Measurements from ENCODE around the gene SLC4A4. TPM values are rescaled to one million over a fixed set of nuclear protein-coding genes. Genes with fewer than 3 reads are reported as not detected.

SLC4A4 gene
- total RNA-seq, 1 experiment from 2014 or later, result not detected

DNA sequence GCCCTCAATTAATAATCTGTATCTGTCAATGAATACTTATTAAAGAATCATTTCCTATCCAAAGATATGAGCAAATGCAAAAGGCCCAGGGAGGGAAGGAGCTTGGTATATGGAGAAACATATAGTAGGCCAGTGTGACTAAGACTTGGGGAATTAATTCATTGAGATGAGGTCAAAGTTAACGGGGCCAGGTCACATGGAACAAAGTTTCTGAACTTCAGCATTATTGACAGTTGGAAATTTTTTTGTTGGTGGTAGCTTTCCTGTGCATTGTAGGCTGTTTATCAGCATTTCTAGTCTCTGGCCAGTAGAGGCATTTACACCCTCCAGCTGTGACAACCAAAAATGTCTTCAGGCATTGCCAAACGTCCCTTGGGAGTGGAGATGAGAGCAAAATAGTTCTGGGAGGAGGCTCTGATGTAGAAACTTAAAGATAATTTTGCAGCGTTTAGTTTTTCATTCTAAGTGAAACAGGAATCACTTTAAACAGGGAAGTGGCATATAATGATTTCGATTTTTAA lies 202.0 kb downstream of the SLC4A4 start:
- intact Hi-C loops (cut with micrococcal nuclease), result no loop called here
- TF ChIP-seq, protein P1, sequence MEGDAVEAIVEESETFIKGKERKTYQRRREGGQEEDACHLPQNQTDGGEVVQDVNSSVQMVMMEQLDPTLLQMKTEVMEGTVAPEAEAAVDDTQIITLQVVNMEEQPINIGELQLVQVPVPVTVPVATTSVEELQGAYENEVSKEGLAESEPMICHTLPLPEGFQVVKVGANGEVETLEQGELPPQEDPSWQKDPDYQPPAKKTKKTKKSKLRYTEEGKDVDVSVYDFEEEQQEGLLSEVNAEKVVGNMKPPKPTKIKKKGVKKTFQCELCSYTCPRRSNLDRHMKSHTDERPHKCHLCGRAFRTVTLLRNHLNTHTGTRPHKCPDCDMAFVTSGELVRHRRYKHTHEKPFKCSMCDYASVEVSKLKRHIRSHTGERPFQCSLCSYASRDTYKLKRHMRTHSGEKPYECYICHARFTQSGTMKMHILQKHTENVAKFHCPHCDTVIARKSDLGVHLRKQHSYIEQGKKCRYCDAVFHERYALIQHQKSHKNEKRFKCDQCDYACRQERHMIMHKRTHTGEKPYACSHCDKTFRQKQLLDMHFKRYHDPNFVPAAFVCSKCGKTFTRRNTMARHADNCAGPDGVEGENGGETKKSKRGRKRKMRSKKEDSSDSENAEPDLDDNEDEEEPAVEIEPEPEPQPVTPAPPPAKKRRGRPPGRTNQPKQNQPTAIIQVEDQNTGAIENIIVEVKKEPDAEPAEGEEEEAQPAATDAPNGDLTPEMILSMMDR (IDR thresholded peaks at IDR 0.05; ENCODE audit: unreplicated experiment), result no peak
- DNase-seq (ENCODE audit: unreplicated experiment), result no peak
- Mint-ChIP-seq H3K36me3 (ENCODE audit: insufficient read depth, unreplicated experiment) (no peaks in the 10 kb centered on the region), H3K4me1 (ENCODE audit: insufficient read depth, unreplicated experiment) (no peaks in the 10 kb centered on the region), H3K27me3 (ENCODE audit: insufficient read depth, unreplicated experiment) (no peaks in the 10 kb centered on the region), H3K9me3 (ENCODE audit: unreplicated experiment) (no peaks in the 10 kb centered on the region), H3K4me3 (ENCODE audit: unreplicated experiment) (no peak overlapping the region), H3K27ac (ENCODE audit: low read depth, unreplicated experiment) (no peak overlapping the region)
- BruUV-seq (replicated peaks), result no TSS peak
- ChIA-PET CTCF (interaction anchor here (0.6 to 0.7 kb wide), 2 partner anchors 9 to 1357 kb away, joined by 4 to 5 read pairs; no protein-coding TSS in a partner anchor), POLR2A (interaction anchor here (0.6 to 1.0 kb wide), 2 partner anchors 84 to 89 kb away, joined by 3 read pairs; no protein-coding TSS in a partner anchor)

DNA sequence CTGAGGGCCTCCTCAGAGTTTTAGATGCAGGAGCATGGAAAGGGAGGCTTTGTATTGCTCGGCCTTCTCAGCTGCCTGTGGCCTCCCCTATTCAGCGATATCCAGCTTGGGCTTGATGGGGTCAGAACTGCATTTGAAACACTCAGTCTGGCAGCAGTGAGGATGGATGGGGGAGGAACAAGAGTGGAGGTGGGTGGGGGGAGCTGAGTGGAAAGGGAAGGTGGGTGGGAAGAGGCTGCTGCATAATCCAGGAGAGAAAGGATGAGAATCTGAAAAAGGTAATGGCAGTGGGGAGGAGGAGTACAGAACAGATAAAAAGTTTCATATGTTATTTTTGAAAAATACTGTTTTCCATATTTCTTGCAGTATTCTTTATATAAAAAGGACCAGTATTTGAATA lies 202.7 kb downstream of the SLC4A4 start:
- H3K4me3 Mint-ChIP-seq (ENCODE audit: unreplicated experiment), result no peak overlapping the region
- no peak for DNase-seq (ENCODE audit: unreplicated experiment)
- no TSS peak for BruUV-seq (replicated peaks)
- ChIA-PET CTCF (interaction anchor here (0.7 kb wide), 1 partner anchor 1450 kb away, joined by 3 read pairs; no protein-coding TSS in a partner anchor), POLR2A (no interaction called here)
- TF ChIP-seq, protein P1 (IDR thresholded peaks at IDR 0.05; ENCODE audit: unreplicated experiment), result no peak
- H3K36me3 Mint-ChIP-seq (ENCODE audit: insufficient read depth, unreplicated experiment), result no peaks in the 10 kb centered on the region
- H3K9me3 Mint-ChIP-seq (ENCODE audit: unreplicated experiment), result no peaks in the 10 kb centered on the region
- H3K27me3 Mint-ChIP-seq (ENCODE audit: insufficient read depth, unreplicated experiment), result no peaks in the 10 kb centered on the region
- H3K27ac Mint-ChIP-seq (ENCODE audit: low read depth, unreplicated experiment), result no peak overlapping the region
- intact Hi-C loops (cut with micrococcal nuclease), result no loop called here
- no peaks in the 10 kb centered on the region for H3K4me1 Mint-ChIP-seq (ENCODE audit: insufficient read depth, unreplicated experiment)

DNA sequence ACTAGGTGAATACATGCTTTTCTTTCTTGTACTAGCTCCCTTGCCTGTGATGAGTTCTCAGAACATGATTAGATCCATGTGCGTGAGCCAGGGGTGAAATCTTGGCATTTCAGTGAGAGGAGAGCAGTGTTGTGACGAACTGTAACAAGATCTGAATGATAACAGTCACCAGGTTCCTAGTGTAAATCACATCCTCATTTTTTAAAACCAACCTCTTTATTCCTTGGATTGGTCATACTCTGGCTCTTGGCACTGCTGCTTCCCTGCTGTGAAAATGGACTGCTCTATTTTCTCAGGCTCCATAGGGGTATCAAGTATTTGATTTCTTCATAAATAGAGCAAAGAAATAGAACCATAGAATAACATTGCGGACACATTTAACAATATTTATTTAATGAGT lies 206.3 kb downstream of the SLC4A4 start:
- no peak for DNase-seq (ENCODE audit: unreplicated experiment)
- ChIA-PET POLR2A (interaction anchor here (0.6 kb wide), 1 partner anchor 611 kb away, joined by 3 read pairs; no protein-coding TSS in a partner anchor), CTCF (interaction anchor here (0.8 to 1.0 kb wide), 2 partner anchors 315 to 361 kb away, joined by 3 to 4 read pairs; no protein-coding TSS in a partner anchor)
- no peaks in the 10 kb centered on the region for H3K4me1 Mint-ChIP-seq (ENCODE audit: insufficient read depth, unreplicated experiment)
- intact Hi-C loops (cut with micrococcal nuclease), result no loop called here
- no peak overlapping the region for H3K27ac Mint-ChIP-seq (ENCODE audit: low read depth, unreplicated experiment)
- no peaks in the 10 kb centered on the region for H3K36me3 Mint-ChIP-seq (ENCODE audit: insufficient read depth, unreplicated experiment)
- TF ChIP-seq, protein P1 (IDR thresholded peaks at IDR 0.05; ENCODE audit: unreplicated experiment), result no peak
- H3K4me3 Mint-ChIP-seq (ENCODE audit: unreplicated experiment), result no peak overlapping the region
- no peaks in the 10 kb centered on the region for H3K9me3 Mint-ChIP-seq (ENCODE audit: unreplicated experiment)
- BruUV-seq (replicated peaks), result no TSS peak
- H3K27me3 Mint-ChIP-seq (ENCODE audit: insufficient read depth, unreplicated experiment), result no peaks in the 10 kb centered on the region

DNA sequence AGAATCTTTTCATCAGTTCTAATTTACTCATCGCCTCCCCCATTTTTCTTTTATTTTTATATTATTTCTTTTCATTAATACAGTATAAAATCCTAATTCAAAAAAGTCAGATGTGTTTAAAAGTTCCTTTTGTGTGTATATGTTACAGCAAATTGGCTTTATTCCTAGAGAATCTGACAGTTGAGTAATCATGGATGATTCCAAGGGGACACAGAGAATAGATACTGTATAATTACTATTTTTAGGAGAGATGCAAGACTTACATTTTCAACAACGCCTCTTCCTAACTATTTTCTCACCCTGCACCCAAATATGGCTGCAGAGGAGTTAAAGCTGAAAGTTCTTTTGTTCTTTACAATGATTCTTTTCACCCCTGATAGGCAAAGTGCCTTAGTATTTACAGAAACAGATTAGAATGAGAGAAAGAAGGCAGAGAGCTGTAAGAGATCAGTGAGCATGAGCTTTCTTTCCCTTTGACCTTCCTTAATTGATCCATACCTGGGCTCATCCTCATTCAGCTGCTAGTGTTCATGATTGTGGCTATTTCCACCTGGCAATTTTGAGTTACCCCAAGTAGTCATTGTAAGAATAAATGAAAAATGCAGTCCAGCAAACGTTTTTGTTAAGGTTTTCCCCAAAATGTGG lies 210.8 kb downstream of the SLC4A4 start:
- CTCF ChIA-PET, result interaction anchor here (0.6 to 3.3 kb wide), 6 partner anchors 14 to 365 kb away, joined by 3 to 27 read pairs (median 4); no protein-coding TSS in a partner anchor
- no peaks in the 10 kb centered on the region for H3K4me1 Mint-ChIP-seq (ENCODE audit: insufficient read depth, unreplicated experiment)
- intact Hi-C loops (cut with micrococcal nuclease), result loop anchor here (5.0 to 10.0 kb wide), 2 partner anchors 165 to 947 kb away; no protein-coding TSS in a partner anchor
- H3K27me3 Mint-ChIP-seq (ENCODE audit: insufficient read depth, unreplicated experiment), result no peaks in the 10 kb centered on the region
- no peaks in the 10 kb centered on the region for H3K36me3 Mint-ChIP-seq (ENCODE audit: insufficient read depth, unreplicated experiment)
- BruUV-seq (replicated peaks), result no TSS peak
- POLR2A ChIA-PET, result interaction anchor here (1.0 kb wide), 1 partner anchor 34 kb away, joined by 3 read pairs; no protein-coding TSS in a partner anchor
- no peak overlapping the region for H3K27ac Mint-ChIP-seq (ENCODE audit: low read depth, unreplicated experiment)
- H3K4me3 Mint-ChIP-seq (ENCODE audit: unreplicated experiment), result no peak overlapping the region
- no peak for DNase-seq (ENCODE audit: unreplicated experiment)
- TF ChIP-seq, protein P1 (IDR thresholded peaks at IDR 0.05; ENCODE audit: unreplicated experiment), result no peak
- no peaks in the 10 kb centered on the region for H3K9me3 Mint-ChIP-seq (ENCODE audit: unreplicated experiment)
